Endothelial cell of umbilical vein (primary cell): ENCODE results near the gene TMEM129. TPM values are rescaled to one million over a fixed set of nuclear protein-coding genes. Genes with fewer than 3 reads are reported as not detected.

Source experiments
- BruUV-seq: library from RNA; stranded (reverse); fragments of 400-500 nt; replicated peaks from 2 replicates; lab custom pipeline; 2021; lab: Mats Ljungman, UMichigan
- CTCF ChIA-PET: fragments of 300-600, 350-600 bp; sonication (Branson Sonifier 250); formaldehyde crosslinking; loops from one replicate; lab custom pipeline; 2021; ENCODE audit warnings: antibody characterized with exemption, inconsistent platforms; lab: Charles Lee
- POLR2A ChIA-PET: fragments of 300-600, 350-600 bp; sonication (Branson Sonifier 250); formaldehyde crosslinking; loops from one replicate; lab custom pipeline; 2021; ENCODE audit warnings: antibody characterized with exemption, inconsistent platforms; lab: Charles Lee
- DNase-seq: peaks from one replicate; pipeline ENCODE4 v3.0.0-alpha.2; 2011; ENCODE audit warnings: low read depth, low spot score
- FAIRE-seq: peaks from 2 replicates; lab custom pipeline; 2011; peaks lifted over from hg19 to GRCh38; lab: Jason Lieb, UNC
- H2AFZ ChIP-seq: 2 replicates; pipeline ENCODE4 v1.6.0; 2012; ENCODE audit warnings: low read depth, low read length, control low read depth, inconsistent platforms
- H3K27ac ChIP-seq: 2 replicates; pipeline ENCODE4 v1.5.1; 2011; ENCODE audit warnings: low read depth, mild to moderate bottlenecking, control low read depth, low read length, moderate library complexity; ENCODE audit not compliant: insufficient read depth
- H3K27me3 ChIP-seq, 2 experiments: 2 replicates each; pipeline versions ENCODE4 v1.6.0 to v1.6.1; 2011; ENCODE audit warnings: low read length in 2 of 2, mixed read lengths in 1 of 2; ENCODE audit not compliant: control insufficient read depth in 2 of 2, insufficient read depth in 2 of 2
- H3K36me3 ChIP-seq, 2 experiments: 2 replicates in 1 of 2; 3 replicates in 1 of 2; pipeline ENCODE4 v1.5.1; 2011; ENCODE audit warnings: low read length in 2 of 2, mild to moderate bottlenecking in 1 of 2, moderate library complexity in 1 of 2; ENCODE audit not compliant: control insufficient read depth in 2 of 2, insufficient read depth in 2 of 2; ENCODE audit errors: extremely low read depth in 1 of 2
- H3K4me1 ChIP-seq: 3 replicates; pipeline ENCODE4 v1.5.1; 2011; ENCODE audit warnings: mild to moderate bottlenecking, low read length; ENCODE audit not compliant: control insufficient read depth, insufficient read depth; ENCODE audit errors: extremely low read depth
- H3K4me2 ChIP-seq: 2 replicates; pipeline ENCODE4 v1.6.1; 2011; ENCODE audit warnings: low read length, control low read depth, mixed read lengths; ENCODE audit not compliant: insufficient read depth
- H3K4me3 ChIP-seq, 3 experiments: fragments of 200-600 bp in 1 of 3; sonication (generic), shearing (Covaris generic) in 1 of 3; replicated peaks in 1 of 3; 2 replicates each; pipeline ENCODE4 v1.5.1; 2011 to 2016; ENCODE audit warnings: control low read depth in 3 of 3, low read length in 3 of 3, mild to moderate bottlenecking in 2 of 3, inconsistent platforms in 1 of 3, low read depth in 1 of 3, moderate library complexity in 1 of 3; ENCODE audit not compliant: insufficient read depth in 1 of 3
- H3K79me2 ChIP-seq: 2 replicates; pipeline ENCODE4 v1.6.0; 2012; ENCODE audit warnings: low read length, inconsistent platforms; ENCODE audit not compliant: control insufficient read depth, insufficient read depth
- H3K9ac ChIP-seq: replicated peaks from 2 replicates; pipeline ENCODE3; 2011; ENCODE audit warnings: low read length, control low read depth; ENCODE audit not compliant: insufficient read depth; ENCODE audit errors: extremely low read depth
- H3K9me1 ChIP-seq: replicated peaks from 3 replicates; pipeline ENCODE4 v1.6.0; 2011; ENCODE audit warnings: mild to moderate bottlenecking, low read length; ENCODE audit not compliant: control insufficient read depth, insufficient read depth; ENCODE audit errors: extremely low read depth
- H3K9me3 ChIP-seq: replicated peaks from 2 replicates; pipeline ENCODE4 v1.5.1; 2012; ENCODE audit warnings: low read length, inconsistent platforms; ENCODE audit not compliant: control insufficient read depth, insufficient read depth
- H4K20me1 ChIP-seq: replicated peaks from 2 replicates; pipeline ENCODE3; 2011; ENCODE audit warnings: mild to moderate bottlenecking, low read length; ENCODE audit not compliant: control insufficient read depth, insufficient read depth; ENCODE audit errors: extremely low read depth
- EZH2 ChIP-seq: IDR thresholded peaks from 2 replicates; pipeline ENCODE4 v1.6.1; 2012; ENCODE audit warnings: borderline replicate concordance, low read depth, mild to moderate bottlenecking, moderate library complexity, low read length, inconsistent platforms; ENCODE audit not compliant: severe bottlenecking
- FOS ChIP-seq: IDR thresholded peaks from 2 replicates; pipeline ENCODE4 v1.6.1; 2011; ENCODE audit warnings: mild to moderate bottlenecking, low read length, moderate library complexity, borderline replicate concordance; ENCODE audit not compliant: insufficient read depth
- GATA2 ChIP-seq: IDR thresholded peaks from 2 replicates; pipeline ENCODE4 v1.7.0; 2011; ENCODE audit warnings: low read depth, mild to moderate bottlenecking, moderate library complexity, mixed read lengths, low read length; ENCODE audit not compliant: insufficient read length, insufficient read depth
- JUN ChIP-seq: IDR thresholded peaks from 2 replicates; pipeline ENCODE4 v1.6.1; 2011; ENCODE audit warnings: borderline replicate concordance, low read depth; ENCODE audit not compliant: insufficient read length, insufficient read depth
- MYC ChIP-seq: IDR thresholded peaks from one replicate; pipeline ENCODE4 v1.6.1; 2011; ENCODE audit warnings: mild to moderate bottlenecking, low read depth, low read length
- POLR2A ChIP-seq: IDR thresholded peaks from 2 replicates; pipeline ENCODE4 v1.6.1; 2012; ENCODE audit warnings: low read depth, mild to moderate bottlenecking, control low read depth, low read length
- POLR2AphosphoS5 ChIP-seq: IDR thresholded peaks from 2 replicates; pipeline ENCODE4 v1.6.1; 2012; ENCODE audit warnings: low read depth, mild to moderate bottlenecking, control low read depth, low read length, moderate library complexity; ENCODE audit not compliant: insufficient read depth
- dilution Hi-C: fragments of 300-500 bp; cut with MboI; formaldehyde crosslinking; loops from one replicate; pipeline ENCODE4 v1.15.0; 2019; ENCODE audit warnings: low sequenced_read_pairs; ENCODE audit not compliant: extremely low pct_ligation_motif_present
- intact Hi-C: fragments of 100-400 bp; cut with micrococcal nuclease; formaldehyde crosslinking; loops from one replicate; pipeline ENCODE4 v1.10.0; 2022
- polyA plus RNA-seq, 4 experiments: library from polyadenylated mRNA; depleted of rRNA in 3 of 4; stranded (reverse) in 3 of 4; unstranded in 1 of 4; fragments of >200 nt; gene quantifications; 2 replicates each; pipeline versions ENCODE4 v1.2.1 to v1.2.3, GENCODE V29; 2011 to 2012; ENCODE audit warnings: missing spikeins in 1 of 4
- total RNA-seq: library from RNA; stranded (reverse); gene quantifications from 2 replicates; pipeline ENCODE4 v1.2.3, GENCODE V29; 2021
- TF ChIP-seq, protein P1 (sequence below), 2 donors: IDR thresholded peaks; 1 replicate in 1 of 2; 2 replicates in 1 of 2; pipeline ENCODE4 v1.5.1; 2011; ENCODE audit warnings: low read length in 2 of 2, mild to moderate bottlenecking in 2 of 2, moderate library complexity in 2 of 2, control low read depth in 1 of 2, inconsistent platforms in 1 of 2, low read depth in 1 of 2; ENCODE audit not compliant: insufficient read depth in 1 of 2; ENCODE audit errors: extremely low read depth in 1 of 2
- TF ChIP-seq, protein P2 (sequence below): IDR thresholded peaks from 2 replicates; pipeline ENCODE4 v1.6.1; 2011; ENCODE audit not compliant: insufficient read depth, insufficient read length

TMEM129 gene
- total and polyA plus RNA-seq, 2 donors (not counting 3 experiments of a cell fraction or from before 2014, with no cell fraction given): 23.2 to 33.2 TPM

DNA sequence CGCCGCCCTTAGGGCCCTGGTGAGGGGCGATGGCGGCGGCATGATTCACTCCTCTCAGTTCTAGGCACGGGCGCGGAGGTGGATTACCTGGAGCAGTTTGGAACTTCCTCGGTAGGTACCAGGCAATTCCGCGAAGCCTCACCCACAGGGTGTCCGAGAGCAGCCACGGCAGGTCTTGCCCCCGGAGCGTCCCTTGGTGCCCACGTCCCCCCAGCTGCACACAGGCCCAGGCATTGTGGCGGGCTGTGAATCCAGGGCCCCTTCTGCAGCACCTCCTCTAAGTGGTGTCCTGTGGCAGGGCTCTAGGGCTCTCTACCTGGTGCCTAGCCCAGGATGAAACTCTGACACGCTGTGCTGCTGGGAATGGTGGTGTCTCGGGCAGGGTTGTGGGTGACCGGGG is 14.1 kb upstream of the TMEM129 start:
- ChIA-PET CTCF (no interaction called here), POLR2A (no interaction called here)
- peaks cover 36% of the 10 kb centered on the region for H3K79me2 ChIP-seq
- H3K27ac ChIP-seq: no peak overlapping the region
- no peaks in the 10 kb centered on the region for H3K9me1 ChIP-seq
- H4K20me1 ChIP-seq: no peaks in the 10 kb centered on the region
- TF ChIP-seq EZH2 (no peak), FOS (no peak), MYC (no peak), GATA2 (no peak), JUN (no peak), POLR2AphosphoS5 (no peak), POLR2A (no peak)
- TF ChIP-seq, protein P1, sequence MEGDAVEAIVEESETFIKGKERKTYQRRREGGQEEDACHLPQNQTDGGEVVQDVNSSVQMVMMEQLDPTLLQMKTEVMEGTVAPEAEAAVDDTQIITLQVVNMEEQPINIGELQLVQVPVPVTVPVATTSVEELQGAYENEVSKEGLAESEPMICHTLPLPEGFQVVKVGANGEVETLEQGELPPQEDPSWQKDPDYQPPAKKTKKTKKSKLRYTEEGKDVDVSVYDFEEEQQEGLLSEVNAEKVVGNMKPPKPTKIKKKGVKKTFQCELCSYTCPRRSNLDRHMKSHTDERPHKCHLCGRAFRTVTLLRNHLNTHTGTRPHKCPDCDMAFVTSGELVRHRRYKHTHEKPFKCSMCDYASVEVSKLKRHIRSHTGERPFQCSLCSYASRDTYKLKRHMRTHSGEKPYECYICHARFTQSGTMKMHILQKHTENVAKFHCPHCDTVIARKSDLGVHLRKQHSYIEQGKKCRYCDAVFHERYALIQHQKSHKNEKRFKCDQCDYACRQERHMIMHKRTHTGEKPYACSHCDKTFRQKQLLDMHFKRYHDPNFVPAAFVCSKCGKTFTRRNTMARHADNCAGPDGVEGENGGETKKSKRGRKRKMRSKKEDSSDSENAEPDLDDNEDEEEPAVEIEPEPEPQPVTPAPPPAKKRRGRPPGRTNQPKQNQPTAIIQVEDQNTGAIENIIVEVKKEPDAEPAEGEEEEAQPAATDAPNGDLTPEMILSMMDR (IDR thresholded peaks at IDR 0.05; ENCODE audit: extremely low read depth in 1 of 2, insufficient read depth in 1 of 2, low read depth in 1 of 2, low read length in 2 of 2): no peak
- TF ChIP-seq, protein P2, sequence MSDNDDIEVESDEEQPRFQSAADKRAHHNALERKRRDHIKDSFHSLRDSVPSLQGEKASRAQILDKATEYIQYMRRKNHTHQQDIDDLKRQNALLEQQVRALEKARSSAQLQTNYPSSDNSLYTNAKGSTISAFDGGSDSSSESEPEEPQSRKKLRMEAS: no peak
- H3K9me3 ChIP-seq: no peaks in the 10 kb centered on the region
- intact Hi-C loops (no loop called here), dilution Hi-C loops (no loop called here)
- H3K36me3 ChIP-seq: peaks cover 20 to 39% of the 10 kb centered on the region in 2 experiments
- no peak overlapping the region for H3K9ac ChIP-seq
- FAIRE-seq (no peak), DNase-seq (no peak)
- H3K4me3 ChIP-seq: no peak overlapping the region
- H3K4me2 ChIP-seq: no peak overlapping the region
- no TSS peak for BruUV-seq
- no peaks in the 10 kb centered on the region for H3K27me3 ChIP-seq
- no peak overlapping the region for H2AFZ ChIP-seq
- H3K4me1 ChIP-seq: no peaks in the 10 kb centered on the region
